Measurements from ENCODE around the gene PROM1. TPM values are rescaled to one million over a fixed set of nuclear protein-coding genes. Genes with fewer than 3 reads are reported as not detected.

PROM1 gene
- total RNA-seq, 4 donors from 2014 or later: 0.94 to 16.3 (median 4.4) TPM

DNA sequence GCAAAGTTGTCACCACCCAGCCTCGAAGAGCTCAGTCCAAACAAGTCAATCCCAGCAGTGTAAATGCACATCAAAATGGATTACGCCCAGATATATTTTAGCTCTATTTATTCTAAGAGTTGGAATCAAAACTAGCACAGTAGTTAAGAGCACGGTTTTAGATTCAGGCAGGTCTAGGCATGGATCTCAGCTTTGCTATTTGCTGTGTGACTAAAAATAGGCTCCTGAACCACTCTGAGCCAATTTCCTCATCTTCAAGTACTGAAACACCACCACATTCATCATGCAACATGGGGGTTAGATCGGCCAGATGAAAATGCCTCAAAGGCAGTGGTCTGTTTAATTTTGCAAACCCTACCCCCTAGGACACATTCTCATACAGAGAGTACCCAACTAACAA, 65.0 kb downstream of the PROM1 start:
- no peak for TF ChIP-seq EP300 (IDR thresholded peaks at IDR 0.05)
- TF ChIP-seq, protein P1, sequence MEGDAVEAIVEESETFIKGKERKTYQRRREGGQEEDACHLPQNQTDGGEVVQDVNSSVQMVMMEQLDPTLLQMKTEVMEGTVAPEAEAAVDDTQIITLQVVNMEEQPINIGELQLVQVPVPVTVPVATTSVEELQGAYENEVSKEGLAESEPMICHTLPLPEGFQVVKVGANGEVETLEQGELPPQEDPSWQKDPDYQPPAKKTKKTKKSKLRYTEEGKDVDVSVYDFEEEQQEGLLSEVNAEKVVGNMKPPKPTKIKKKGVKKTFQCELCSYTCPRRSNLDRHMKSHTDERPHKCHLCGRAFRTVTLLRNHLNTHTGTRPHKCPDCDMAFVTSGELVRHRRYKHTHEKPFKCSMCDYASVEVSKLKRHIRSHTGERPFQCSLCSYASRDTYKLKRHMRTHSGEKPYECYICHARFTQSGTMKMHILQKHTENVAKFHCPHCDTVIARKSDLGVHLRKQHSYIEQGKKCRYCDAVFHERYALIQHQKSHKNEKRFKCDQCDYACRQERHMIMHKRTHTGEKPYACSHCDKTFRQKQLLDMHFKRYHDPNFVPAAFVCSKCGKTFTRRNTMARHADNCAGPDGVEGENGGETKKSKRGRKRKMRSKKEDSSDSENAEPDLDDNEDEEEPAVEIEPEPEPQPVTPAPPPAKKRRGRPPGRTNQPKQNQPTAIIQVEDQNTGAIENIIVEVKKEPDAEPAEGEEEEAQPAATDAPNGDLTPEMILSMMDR (IDR thresholded peaks at IDR 0.05): no peak
- TF ChIP-seq POLR2A (IDR thresholded peaks at IDR 0.05): no peak
- TF ChIP-seq POLR2AphosphoS5 (IDR thresholded peaks at IDR 0.05): no peak
- no peak overlapping the region for H3K27ac ChIP-seq
- H3K9me3 ChIP-seq: no peaks in the 10 kb centered on the region
- no peak for ATAC-seq
- no peak overlapping the region for H3K4me3 ChIP-seq
- H3K4me1 ChIP-seq: no peaks in the 10 kb centered on the region
- no peaks in the 10 kb centered on the region for H3K36me3 ChIP-seq
- 75 to 80% methylated on average over 3 to 4 of the region's 4 CpGs for WGBS, 2 donors (ENCODE audit: low coverage in 1 of 2)
- peaks cover 5% of the 10 kb centered on the region for H3K27me3 ChIP-seq

DNA sequence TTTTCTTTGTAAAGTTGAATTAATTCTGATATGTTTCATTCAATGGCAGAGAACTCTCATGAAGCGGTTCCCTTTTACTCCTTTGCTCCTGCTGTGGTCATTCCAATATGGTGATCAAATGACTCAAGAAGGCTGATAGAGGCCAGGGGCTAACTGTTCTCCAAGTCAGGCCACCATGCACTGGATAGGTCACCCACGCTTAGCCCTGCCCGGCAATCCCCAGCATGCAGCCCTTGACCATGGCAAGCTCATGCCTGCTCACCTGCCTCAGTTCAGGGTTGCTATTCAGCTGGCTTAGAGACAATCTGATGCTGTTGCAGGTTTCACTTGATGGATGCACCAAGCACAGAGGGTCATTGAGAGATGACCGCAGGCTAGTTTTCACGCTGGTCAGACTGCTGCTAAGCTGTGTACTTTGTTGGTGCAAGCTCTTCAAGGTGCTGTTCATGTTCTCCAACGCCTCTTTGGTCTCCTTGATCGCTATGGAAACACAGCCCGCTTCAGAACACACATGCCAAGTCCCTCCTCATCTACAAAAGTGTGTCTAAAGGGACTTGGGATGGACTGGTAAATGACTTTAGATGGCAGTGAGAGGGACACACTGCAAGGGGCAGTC, 65.7 kb downstream of the PROM1 start:
- TF ChIP-seq, protein P1 (IDR thresholded peaks at IDR 0.05): no peak
- TF ChIP-seq POLR2AphosphoS5 (IDR thresholded peaks at IDR 0.05) (no peak), EP300 (IDR thresholded peaks at IDR 0.05) (no peak), POLR2A (IDR thresholded peaks at IDR 0.05) (no peak)
- Histone ChIP-seq H3K9me3 (no peaks in the 10 kb centered on the region), H3K4me1 (no peaks in the 10 kb centered on the region), H3K27me3 (peaks cover 5% of the 10 kb centered on the region), H3K4me3 (no peak overlapping the region), H3K27ac (no peak overlapping the region), H3K36me3 (no peaks in the 10 kb centered on the region)
- ATAC-seq: no peak
- WGBS, 2 donors (ENCODE audit: low coverage in 1 of 2): 89% methylated on average over 3 of the region's 8 CpGs; no CpG with 5 or more reads in 1 of the 2 donors

DNA sequence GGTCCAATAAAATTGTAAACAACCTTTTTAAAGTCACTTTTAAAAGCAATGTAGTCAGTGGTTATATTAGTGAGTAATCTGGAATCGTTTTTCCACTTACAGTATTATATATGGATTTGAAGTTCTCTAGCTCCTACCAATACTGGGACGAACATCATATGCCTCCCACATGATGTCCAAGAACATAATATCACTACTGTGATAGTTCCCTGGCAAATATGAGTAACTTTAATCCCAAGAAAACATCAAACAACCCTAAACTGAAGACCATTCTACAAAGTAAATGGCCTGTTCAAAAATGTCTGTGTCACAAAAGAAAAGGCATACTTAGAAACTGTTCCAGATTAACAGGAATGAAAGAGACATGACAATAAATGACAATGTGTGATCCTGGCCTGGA, 67.3 kb downstream of the PROM1 start:
- Histone ChIP-seq H3K4me1 (no peaks in the 10 kb centered on the region), H3K36me3 (no peaks in the 10 kb centered on the region), H3K27me3 (peaks cover 5% of the 10 kb centered on the region), H3K4me3 (no peak overlapping the region), H3K9me3 (no peaks in the 10 kb centered on the region), H3K27ac (no peak overlapping the region)
- TF ChIP-seq EP300 (IDR thresholded peaks at IDR 0.05) (no peak), POLR2A (IDR thresholded peaks at IDR 0.05) (no peak), POLR2AphosphoS5 (IDR thresholded peaks at IDR 0.05) (no peak)
- TF ChIP-seq, protein P1 (IDR thresholded peaks at IDR 0.05): no peak
- no peak for ATAC-seq
- 33 to 62% methylated on average over 2 of the region's 2 CpGs for WGBS, 2 donors (ENCODE audit: low coverage in 1 of 2)

DNA sequence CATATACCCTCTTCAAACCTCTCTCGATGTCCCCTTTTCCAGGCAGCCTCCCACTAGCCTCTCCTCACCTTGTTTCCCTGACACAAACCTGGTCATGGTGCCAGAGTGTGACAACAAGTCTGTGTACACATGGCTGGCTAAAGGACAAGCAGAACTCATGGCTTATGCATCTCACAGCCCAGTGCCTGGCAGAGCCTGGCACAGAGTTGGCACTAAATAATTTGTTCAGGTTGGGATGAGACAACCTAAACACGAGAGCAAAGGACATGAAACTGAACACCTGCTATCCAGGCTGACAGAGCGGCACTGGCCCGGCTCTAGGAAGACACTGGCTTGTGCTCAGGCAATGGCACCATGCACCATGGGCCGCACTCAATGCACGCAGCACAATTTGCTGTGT, 72.7 kb downstream of the PROM1 start:
- no peaks in the 10 kb centered on the region for H3K36me3 ChIP-seq
- no peak for ATAC-seq
- WGBS, 2 donors (ENCODE audit: low coverage in 1 of 2): 83 to 100% methylated on average over 1 to 2 of the region's 6 CpGs
- no peaks in the 10 kb centered on the region for H3K27me3 ChIP-seq
- no peak overlapping the region for H3K4me3 ChIP-seq
- no peaks in the 10 kb centered on the region for H3K9me3 ChIP-seq
- TF ChIP-seq, protein P1 (IDR thresholded peaks at IDR 0.05): no peak
- no peak for TF ChIP-seq EP300 (IDR thresholded peaks at IDR 0.05)
- no peak for TF ChIP-seq POLR2AphosphoS5 (IDR thresholded peaks at IDR 0.05)
- TF ChIP-seq POLR2A (IDR thresholded peaks at IDR 0.05): no peak
- no peak overlapping the region for H3K27ac ChIP-seq
- H3K4me1 ChIP-seq: no peaks in the 10 kb centered on the region

DNA sequence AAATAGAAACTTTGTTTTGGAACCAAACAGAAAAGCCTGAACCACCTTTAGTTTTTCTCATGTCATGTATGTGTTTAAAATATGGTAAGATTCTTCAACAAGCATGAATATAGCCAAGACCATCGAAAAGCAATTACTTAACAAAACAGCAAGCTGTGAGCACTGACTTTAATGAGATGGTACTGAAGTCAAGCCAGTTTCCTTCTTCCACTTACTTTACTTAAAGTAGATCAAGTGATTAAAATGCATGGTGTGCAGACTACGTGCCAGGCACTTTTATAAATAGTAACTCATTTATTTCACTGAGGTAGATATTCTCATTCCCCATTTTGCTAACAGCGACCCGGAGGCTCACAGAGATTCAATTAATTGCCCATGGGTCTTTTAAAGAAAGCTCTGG, 74.7 kb downstream of the PROM1 start:
- Histone ChIP-seq H3K9me3 (no peaks in the 10 kb centered on the region), H3K27ac (no peak overlapping the region), H3K36me3 (no peaks in the 10 kb centered on the region), H3K4me3 (no peak overlapping the region), H3K4me1 (no peaks in the 10 kb centered on the region), H3K27me3 (no peaks in the 10 kb centered on the region)
- TF ChIP-seq POLR2AphosphoS5 (IDR thresholded peaks at IDR 0.05) (no peak), POLR2A (IDR thresholded peaks at IDR 0.05) (no peak), EP300 (IDR thresholded peaks at IDR 0.05) (no peak)
- TF ChIP-seq, protein P1 (IDR thresholded peaks at IDR 0.05): no peak
- 47 to 48% methylated on average over 3 to 4 of the region's 4 CpGs for WGBS, 2 donors (ENCODE audit: low coverage in 1 of 2)
- no peak for ATAC-seq
